MCF 10A (cell line): Measurements from ENCODE around the gene MAP1LC3B. TPM values are rescaled to one million over a fixed set of nuclear protein-coding genes. Genes with fewer than 3 reads are reported as not detected.

Experiments
- BruUV-seq: library from RNA; stranded (reverse); fragments of 400-500 nt; replicated peaks from 2 replicates; lab custom pipeline; 2021; lab: Mats Ljungman, UMichigan
- CTCF ChIA-PET: fragments of 300-600 bp; sonication (Branson Sonifier 250); formaldehyde crosslinking; extraction: SDS; loops from one replicate; lab custom pipeline; 2021; ENCODE audit warnings: antibody characterized with exemption, inconsistent platforms; lab: Yijun Ruan, JAX
- POLR2A ChIA-PET: fragments of 300-600, 350-650 bp; sonication (Branson Sonifier 250); formaldehyde crosslinking; extraction: SDS; loops from one replicate; lab custom pipeline; 2020; ENCODE audit warnings: antibody characterized with exemption, inconsistent platforms; lab: Yijun Ruan, JAX
- DNase-seq: peaks from one replicate; pipeline ENCODE4 v3.0.0-alpha.2; 2018; ENCODE audit not compliant: unreplicated experiment
- H3K27ac Mint-ChIP-seq: one replicate; pipeline ENCODE4 v1.8.0; 2022; ENCODE audit warnings: mild to moderate bottlenecking, low read depth, mixed read lengths; ENCODE audit not compliant: unreplicated experiment
- H3K27me3 Mint-ChIP-seq: one replicate; pipeline ENCODE4 v1.8.0; 2022; ENCODE audit warnings: mixed read lengths; ENCODE audit not compliant: insufficient read depth, unreplicated experiment
- H3K36me3 Mint-ChIP-seq: one replicate; pipeline ENCODE4 v1.8.0; 2022; ENCODE audit warnings: mild to moderate bottlenecking, moderate library complexity, mixed read lengths; ENCODE audit not compliant: insufficient read depth, unreplicated experiment
- H3K4me1 Mint-ChIP-seq: one replicate; pipeline ENCODE4 v1.8.0; 2022; ENCODE audit warnings: mixed read lengths; ENCODE audit not compliant: insufficient read depth, unreplicated experiment
- H3K4me3 Mint-ChIP-seq: one replicate; pipeline ENCODE4 v1.8.0; 2022; ENCODE audit warnings: mild to moderate bottlenecking, moderate library complexity, mixed read lengths; ENCODE audit not compliant: unreplicated experiment
- H3K9me3 Mint-ChIP-seq: one replicate; pipeline ENCODE4 v1.8.0; 2022; ENCODE audit warnings: mixed read lengths; ENCODE audit not compliant: unreplicated experiment
- intact Hi-C: fragments of 100-400 bp; cut with micrococcal nuclease; formaldehyde crosslinking; loops from 2 replicates; pipeline ENCODE4 v1.14.1; 2022
- total RNA-seq: library from RNA; stranded (reverse); gene quantifications from 2 replicates; pipeline ENCODE4 v1.2.3, GENCODE V29; 2022
- TF ChIP-seq, protein P1 (sequence below): fragments of 200-600 bp; IDR thresholded peaks from one replicate; pipeline ENCODE4 v1.8.0; 2022; ENCODE audit warnings: antibody characterized with exemption, mild to moderate bottlenecking; ENCODE audit not compliant: unreplicated experiment

MAP1LC3B gene
- total RNA-seq, 1 experiment from 2014 or later = 271 TPM

DNA sequence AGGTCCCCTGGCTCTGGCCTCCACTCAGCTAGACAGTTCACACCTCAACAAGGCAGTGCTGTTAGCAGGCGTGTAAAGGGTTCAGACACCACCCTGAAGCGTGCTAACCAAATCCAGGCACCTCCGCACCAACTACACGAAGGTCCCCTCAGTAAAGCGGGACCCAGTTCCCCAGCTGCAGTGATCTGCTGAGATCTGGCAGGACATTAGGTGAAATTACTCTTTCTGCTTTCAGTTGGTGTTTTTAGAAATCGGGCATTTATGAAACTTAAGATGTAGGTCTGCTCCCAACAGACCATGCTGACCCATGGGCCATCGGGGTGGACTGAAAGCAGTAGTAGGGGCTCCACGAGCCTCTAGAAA, 35.7 kb upstream of the MAP1LC3B start:
- intact Hi-C loops = no loop called here
- BruUV-seq = no TSS peak
- H3K9me3 Mint-ChIP-seq = no peaks in the 10 kb centered on the region
- no peak for DNase-seq
- no peaks in the 10 kb centered on the region for H3K4me1 Mint-ChIP-seq
- ChIA-PET POLR2A (interaction anchor here (0.6 to 0.7 kb wide), 3 partner anchors 13 to 793 kb away, joined by 3 to 6 read pairs (median 3); no protein-coding TSS in a partner anchor), CTCF (interaction anchor here (0.6 kb wide), 2 partner anchors 30 to 281 kb away, joined by 3 to 4 read pairs; no protein-coding TSS in a partner anchor)
- no peak overlapping the region for H3K4me3 Mint-ChIP-seq
- H3K27ac Mint-ChIP-seq = no peak overlapping the region
- peaks cover 73% of the 10 kb centered on the region for H3K36me3 Mint-ChIP-seq
- TF ChIP-seq, protein P1, sequence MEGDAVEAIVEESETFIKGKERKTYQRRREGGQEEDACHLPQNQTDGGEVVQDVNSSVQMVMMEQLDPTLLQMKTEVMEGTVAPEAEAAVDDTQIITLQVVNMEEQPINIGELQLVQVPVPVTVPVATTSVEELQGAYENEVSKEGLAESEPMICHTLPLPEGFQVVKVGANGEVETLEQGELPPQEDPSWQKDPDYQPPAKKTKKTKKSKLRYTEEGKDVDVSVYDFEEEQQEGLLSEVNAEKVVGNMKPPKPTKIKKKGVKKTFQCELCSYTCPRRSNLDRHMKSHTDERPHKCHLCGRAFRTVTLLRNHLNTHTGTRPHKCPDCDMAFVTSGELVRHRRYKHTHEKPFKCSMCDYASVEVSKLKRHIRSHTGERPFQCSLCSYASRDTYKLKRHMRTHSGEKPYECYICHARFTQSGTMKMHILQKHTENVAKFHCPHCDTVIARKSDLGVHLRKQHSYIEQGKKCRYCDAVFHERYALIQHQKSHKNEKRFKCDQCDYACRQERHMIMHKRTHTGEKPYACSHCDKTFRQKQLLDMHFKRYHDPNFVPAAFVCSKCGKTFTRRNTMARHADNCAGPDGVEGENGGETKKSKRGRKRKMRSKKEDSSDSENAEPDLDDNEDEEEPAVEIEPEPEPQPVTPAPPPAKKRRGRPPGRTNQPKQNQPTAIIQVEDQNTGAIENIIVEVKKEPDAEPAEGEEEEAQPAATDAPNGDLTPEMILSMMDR = no peak
- no peaks in the 10 kb centered on the region for H3K27me3 Mint-ChIP-seq

DNA sequence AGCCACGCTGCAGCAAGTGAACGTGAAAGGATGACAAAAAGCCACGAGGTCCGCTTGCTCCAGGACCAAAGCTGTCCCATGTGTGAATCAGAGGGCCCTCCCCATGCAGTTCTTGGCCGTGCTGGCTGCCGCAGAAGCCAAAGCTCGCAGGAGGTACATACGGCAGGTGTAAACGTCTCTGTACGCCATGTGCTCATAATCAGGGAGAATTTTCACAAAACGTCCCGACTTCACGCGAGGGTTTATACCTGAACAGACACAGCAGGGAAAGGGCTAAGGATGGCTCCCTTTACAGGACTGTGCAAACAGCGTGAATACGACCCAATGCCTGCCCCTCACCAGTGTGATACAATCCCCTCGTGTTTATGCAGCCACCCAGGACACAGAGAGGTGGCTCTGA, 33.9 kb upstream of the MAP1LC3B start:
- H3K4me3 Mint-ChIP-seq = no peak overlapping the region
- POLR2A ChIA-PET = interaction anchor here (0.6 to 1.3 kb wide), 2 partner anchors 41 to 196 kb away, joined by 3 to 4 read pairs; partner anchors contain the start of gene C16orf95
- H3K27ac Mint-ChIP-seq = no peak overlapping the region
- CTCF ChIA-PET = interaction anchor here (1.1 to 1.3 kb wide), 3 partner anchors 26 to 278 kb away, joined by 3 to 4 read pairs (median 4); no protein-coding TSS in a partner anchor
- no peaks in the 10 kb centered on the region for H3K27me3 Mint-ChIP-seq
- peaks cover 66% of the 10 kb centered on the region for H3K36me3 Mint-ChIP-seq
- H3K9me3 Mint-ChIP-seq = no peaks in the 10 kb centered on the region
- no TSS peak for BruUV-seq
- intact Hi-C loops = no loop called here
- TF ChIP-seq, protein P1 = no peak
- no peak for DNase-seq
- no peaks in the 10 kb centered on the region for H3K4me1 Mint-ChIP-seq

- DNase-seq = no peak
- CTCF ChIA-PET = interaction anchor here (0.5 to 1.3 kb wide), 5 partner anchors 26 to 763 kb away, joined by 3 to 4 read pairs (median 3); no protein-coding TSS in a partner anchor
- Mint-ChIP-seq H3K36me3 (peaks cover 67% of the 10 kb centered on the region), H3K4me1 (no peaks in the 10 kb centered on the region), H3K27me3 (no peaks in the 10 kb centered on the region), H3K27ac (no peak overlapping the region), H3K4me3 (no peak overlapping the region), H3K9me3 (no peaks in the 10 kb centered on the region)
- BruUV-seq = no TSS peak
- TF ChIP-seq, protein P1 = no peak
- POLR2A ChIA-PET = interaction anchor here (1.3 kb wide), 1 partner anchor 41 kb away, joined by 3 read pairs; the partner anchor contains the start of gene C16orf95
- intact Hi-C loops = no loop called here
Measured at GRCh38 chr16:87358696-87359095, 33.4 kb upstream of the MAP1LC3B start.

GRCh38 chr16:87359121-87359520, 33.0 kb upstream of the MAP1LC3B start:
- BruUV-seq = no TSS peak
- DNase-seq = no peak
- CTCF ChIA-PET = interaction anchor here (0.5 to 1.3 kb wide), 4 partner anchors 27 to 763 kb away, joined by 3 read pairs; no protein-coding TSS in a partner anchor
- intact Hi-C loops = no loop called here
- H3K4me1 Mint-ChIP-seq = no peaks in the 10 kb centered on the region
- POLR2A ChIA-PET = interaction anchor here (0.8 to 1.3 kb wide), 2 partner anchors 42 to 557 kb away, joined by 3 read pairs; partner anchors contain the start of gene C16orf95
- TF ChIP-seq, protein P1 = no peak
- peaks cover 65% of the 10 kb centered on the region for H3K36me3 Mint-ChIP-seq
- H3K27me3 Mint-ChIP-seq = no peaks in the 10 kb centered on the region
- H3K27ac Mint-ChIP-seq = no peak overlapping the region
- H3K9me3 Mint-ChIP-seq = no peaks in the 10 kb centered on the region
- H3K4me3 Mint-ChIP-seq = no peak overlapping the region
